ENCODE measurements around the gene PNMA8B. TPM values are rescaled to one million over a fixed set of nuclear protein-coding genes. Genes with fewer than 3 reads are reported as not detected.

Gene PNMA8B
- 0.81 and 3.3 TPM in 2 replicates for total RNA-seq

GRCh38 chr19:46495786-46496099, at the start of gene PNMA8B:
Gene PNMA8B (minus strand): TSS chr19:46495867. CDS start chr19:46495465, 402 bp downstream.

GRCh38 chr19:46471116-46471733, 24.4 kb downstream of the PNMA8B start, which contains the start of gene PNMA8A:
Gene PNMA8A (minus strand): TSS chr19:46471563. CDS start chr19:46471035, 528 bp downstream.

Other genes with a start within 250 kb of the PNMA8B start
- 1.3 and 44.5 TPM in 2 replicates for gene HIF3A, start 198.8 kb downstream of the PNMA8B start, total RNA-seq
- gene PPP5C, start 148.8 kb downstream of the PNMA8B start, total RNA-seq: 79.0 and 123 TPM in 2 replicates
- 14.8 and 33.7 TPM in 2 replicates for gene CCDC8, start 82.3 kb downstream of the PNMA8B start, total RNA-seq
- 0.13 TPM in 1 of 2 replicates, not detected in the other for gene PNMA8C, start 66.9 kb downstream of the PNMA8B start, total RNA-seq
- gene PNMA8A, start 24.3 kb downstream of the PNMA8B start, total RNA-seq: 4.1 and 14.1 TPM in 2 replicates
- 133 and 212 TPM in 2 replicates for gene CALM3, start 105.5 kb upstream of the PNMA8B start, total RNA-seq
- 1.0 TPM in 1 of 2 replicates, not detected in the other for gene PTGIR, start 129.2 kb upstream of the PNMA8B start, total RNA-seq
- not detected in 2 replicates for gene GNG8, start 140.3 kb upstream of the PNMA8B start, total RNA-seq
- 0.33 and 1.8 TPM in 2 replicates for gene DACT3, start 165.3 kb upstream of the PNMA8B start, total RNA-seq
- 29.7 and 34.5 TPM in 2 replicates for gene PRKD2, start 221.2 kb upstream of the PNMA8B start, total RNA-seq